Ascending aorta (tissue), 2 donors: ENCODE results near the gene CCT8. TPM values are rescaled to one million over a fixed set of nuclear protein-coding genes. Genes with fewer than 3 reads are reported as not detected.

Experiments used
- DNase-seq, 2 donors: peaks; one replicate each; pipeline ENCODE4 v3.0.0-alpha.2; 2019; ENCODE audit warnings: low spot score in 2 of 2
- H3K27ac ChIP-seq, 2 donors: fragments of 200-600 bp; sonication (generic); one replicate each; pipeline ENCODE4 v1.5.1; 2016 to 2017; ENCODE audit warnings: mild to moderate bottlenecking in 1 of 2
- H3K27me3 ChIP-seq: fragments of 200-600 bp; sonication (generic); one replicate; pipeline ENCODE4 v1.5.1; 2017
- H3K36me3 ChIP-seq, 2 donors: fragments of 200-600 bp; sonication (generic); one replicate each; pipeline ENCODE4 v1.5.1; 2016
- H3K4me1 ChIP-seq, 2 donors: fragments of 200-600 bp; sonication (generic); one replicate each; pipeline ENCODE4 v1.5.1; 2016 to 2017; ENCODE audit warnings: mild to moderate bottlenecking in 1 of 2
- H3K4me3 ChIP-seq, 2 donors: fragments of 200-600 bp; sonication (generic); one replicate each; pipeline ENCODE4 v1.5.1; 2016 to 2017; ENCODE audit warnings: mild to moderate bottlenecking in 1 of 2
- H3K9me3 ChIP-seq, 2 donors: fragments of 200-600 bp; sonication (generic); one replicate each; pipeline ENCODE4 v1.5.1; 2016
- intact Hi-C: fragments of 100-400 bp; cut with DNase I; formaldehyde crosslinking; loops from one replicate; pipeline ENCODE4 v1.15.1; 2023
- total RNA-seq: library from RNA; depleted of rRNA; stranded (reverse); fragments of >200 nt; gene quantifications from one replicate; pipeline ENCODE4 v1.1.0, GENCODE V29; 2016
- TF ChIP-seq, protein P1 (sequence below), 3 experiments: fragments of 200-600 bp in 2 of 3; fragments of 450-650 bp in 1 of 3; sonication (generic) in 2 of 3; IDR thresholded peaks; one replicate each; pipeline ENCODE4 v1.5.1; 2016 to 2019; ENCODE audit warnings: antibody characterized with exemption in 3 of 3, mild to moderate bottlenecking in 1 of 3, moderate library complexity in 1 of 3

The CCT8 gene
- total RNA-seq, 1 donor from 2014 or later = 36.7 TPM

DNA sequence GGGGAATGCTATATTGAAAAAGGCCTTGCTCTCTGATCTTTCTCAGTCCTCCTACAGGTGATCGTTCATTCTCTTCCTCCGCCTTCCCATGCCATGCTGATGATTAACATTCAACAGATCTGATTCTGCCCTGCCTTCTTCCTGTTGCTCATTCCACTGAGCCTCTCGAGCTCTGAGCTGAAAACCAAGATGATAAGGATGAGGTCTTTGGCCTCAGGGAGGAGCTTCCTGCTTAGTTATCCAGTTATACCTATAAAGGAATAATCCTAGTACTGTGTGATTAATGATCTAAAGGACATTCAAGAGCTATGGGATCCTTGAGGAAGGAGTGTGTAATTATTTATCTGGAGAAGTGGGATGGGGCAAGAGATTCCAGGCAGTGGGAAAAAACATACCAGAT is 31.8 kb upstream of the CCT8 start:
- Histone ChIP-seq H3K4me3 (no peak overlapping the region), H3K27ac (no peak overlapping the region)
- intact Hi-C loops = no loop called here

GRCh38 chr21:29104239-29104708 is 30.8 kb upstream of the CCT8 start:
- Histone ChIP-seq H3K27ac (no peak overlapping the region), H3K27me3 (no peaks in the 10 kb centered on the region), H3K4me3 (no peak overlapping the region), H3K36me3 (peaks cover 0 to 3% of the 10 kb centered on the region in 2 donors), H3K9me3 (no peaks in the 10 kb centered on the region), H3K4me1 (no peaks in the 10 kb centered on the region)
- TF ChIP-seq, protein P1, sequence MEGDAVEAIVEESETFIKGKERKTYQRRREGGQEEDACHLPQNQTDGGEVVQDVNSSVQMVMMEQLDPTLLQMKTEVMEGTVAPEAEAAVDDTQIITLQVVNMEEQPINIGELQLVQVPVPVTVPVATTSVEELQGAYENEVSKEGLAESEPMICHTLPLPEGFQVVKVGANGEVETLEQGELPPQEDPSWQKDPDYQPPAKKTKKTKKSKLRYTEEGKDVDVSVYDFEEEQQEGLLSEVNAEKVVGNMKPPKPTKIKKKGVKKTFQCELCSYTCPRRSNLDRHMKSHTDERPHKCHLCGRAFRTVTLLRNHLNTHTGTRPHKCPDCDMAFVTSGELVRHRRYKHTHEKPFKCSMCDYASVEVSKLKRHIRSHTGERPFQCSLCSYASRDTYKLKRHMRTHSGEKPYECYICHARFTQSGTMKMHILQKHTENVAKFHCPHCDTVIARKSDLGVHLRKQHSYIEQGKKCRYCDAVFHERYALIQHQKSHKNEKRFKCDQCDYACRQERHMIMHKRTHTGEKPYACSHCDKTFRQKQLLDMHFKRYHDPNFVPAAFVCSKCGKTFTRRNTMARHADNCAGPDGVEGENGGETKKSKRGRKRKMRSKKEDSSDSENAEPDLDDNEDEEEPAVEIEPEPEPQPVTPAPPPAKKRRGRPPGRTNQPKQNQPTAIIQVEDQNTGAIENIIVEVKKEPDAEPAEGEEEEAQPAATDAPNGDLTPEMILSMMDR (IDR thresholded peaks at IDR 0.05) = no peak
- intact Hi-C loops = no loop called here
- no peak for DNase-seq

More for the DNA sequence above, 31.8 kb upstream of the CCT8 start:
- Histone ChIP-seq H3K36me3 (peaks cover 0 to 3% of the 10 kb centered on the region in 2 donors), H3K27me3 (no peaks in the 10 kb centered on the region), H3K4me1 (no peaks in the 10 kb centered on the region), H3K9me3 (no peaks in the 10 kb centered on the region)
- DNase-seq = no peak
- TF ChIP-seq, protein P1 (IDR thresholded peaks at IDR 0.05) = no peak

DNA sequence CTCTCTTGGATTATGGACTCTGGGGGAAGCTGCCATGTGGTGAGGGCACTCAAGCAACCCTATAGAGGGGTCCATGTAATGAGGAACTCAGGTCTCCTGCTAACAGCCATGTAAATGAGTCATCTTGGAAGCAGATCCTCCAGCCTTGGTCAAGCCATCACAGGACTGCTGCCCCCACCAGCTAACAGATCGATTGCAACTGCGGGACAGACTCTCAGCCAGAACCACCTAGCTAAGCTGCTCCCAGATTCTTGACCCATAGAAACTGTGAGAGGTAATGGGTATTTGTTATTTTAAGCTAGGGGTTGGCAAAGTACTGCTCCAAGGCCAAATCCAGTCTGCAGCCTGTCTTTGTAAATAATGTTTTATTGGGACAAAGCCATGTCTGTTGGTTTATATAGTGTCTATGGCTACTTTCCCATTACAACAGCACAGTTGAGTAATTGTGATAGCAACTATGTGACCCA is 29.4 kb upstream of the CCT8 start:
- TF ChIP-seq, protein P1 (IDR thresholded peaks at IDR 0.05) = no peak
- no peak for DNase-seq
- H3K4me3 ChIP-seq = no peak overlapping the region
- H3K27ac ChIP-seq = no peak overlapping the region
- intact Hi-C loops = no loop called here
- peaks cover 0 to 3% of the 10 kb centered on the region in 2 donors for H3K36me3 ChIP-seq
- H3K27me3 ChIP-seq = no peaks in the 10 kb centered on the region
- no peaks in the 10 kb centered on the region for H3K9me3 ChIP-seq
- H3K4me1 ChIP-seq = no peaks in the 10 kb centered on the region

DNA sequence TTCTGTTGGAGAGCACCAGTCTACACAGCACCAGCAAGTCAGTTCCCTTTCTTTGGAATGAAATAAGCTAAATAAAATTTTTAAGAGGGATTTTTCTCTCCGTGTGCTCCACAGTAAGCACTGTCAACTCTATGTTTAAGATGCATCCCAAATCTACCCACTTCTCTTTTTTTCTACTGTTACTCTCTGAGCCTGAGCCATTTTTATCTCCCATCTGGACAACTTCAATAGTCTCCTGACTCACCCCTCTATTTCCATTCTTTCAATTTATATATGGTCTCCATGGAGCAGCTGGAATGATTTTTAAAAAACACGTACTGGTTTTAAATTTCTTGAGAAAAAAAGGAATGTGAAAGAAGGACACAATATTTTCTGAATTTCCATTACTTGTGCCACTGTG is 24.7 kb upstream of the CCT8 start:
- Histone ChIP-seq H3K9me3 (no peaks in the 10 kb centered on the region), H3K4me1 (no peaks in the 10 kb centered on the region), H3K27me3 (no peaks in the 10 kb centered on the region), H3K4me3 (no peak overlapping the region), H3K36me3 (peaks cover 0 to 3% of the 10 kb centered on the region in 2 donors), H3K27ac (no peak overlapping the region)
- no peak for DNase-seq
- intact Hi-C loops = no loop called here
- TF ChIP-seq, protein P1 (IDR thresholded peaks at IDR 0.05) = no peak

- H3K4me3 ChIP-seq = no peak overlapping the region
- TF ChIP-seq, protein P1 (IDR thresholded peaks at IDR 0.05) = no peak
- peaks cover 0 to 3% of the 10 kb centered on the region in 2 donors for H3K36me3 ChIP-seq
- H3K4me1 ChIP-seq = peaks cover 0 to 3% of the 10 kb centered on the region in 2 donors
- DNase-seq = no peak
- H3K9me3 ChIP-seq = no peaks in the 10 kb centered on the region
- H3K27me3 ChIP-seq = no peaks in the 10 kb centered on the region
- no peak overlapping the region for H3K27ac ChIP-seq
- intact Hi-C loops = no loop called here
These were observed 23.0 kb upstream of the CCT8 start for GRCh38 chr21:29096218-29097015.
